HT-29 (cell line): ENCODE measurements around the gene ANKS1A. TPM values are rescaled to one million over a fixed set of nuclear protein-coding genes. Genes with fewer than 3 reads are reported as not detected.

ENCODE experiments used
- DNase-seq: peaks from one replicate; pipeline ENCODE4 v3.0.0-alpha.2; 2015; ENCODE audit warnings: low spot score
- total RNA-seq: library from RNA; depleted of rRNA; stranded (reverse); fragments of >200 nt; shearing (Covaris generic); gene quantifications from 2 replicates; pipeline ENCODE4 v1.2.3, GENCODE V29; 2014

ANKS1A gene
- total RNA-seq, 1 experiment from 2014 or later, result 23.4 TPM

GRCh38 chr6:35082733-35083403 lies 193.8 kb downstream of the ANKS1A start:
- DNase-seq, result no peak

DNA sequence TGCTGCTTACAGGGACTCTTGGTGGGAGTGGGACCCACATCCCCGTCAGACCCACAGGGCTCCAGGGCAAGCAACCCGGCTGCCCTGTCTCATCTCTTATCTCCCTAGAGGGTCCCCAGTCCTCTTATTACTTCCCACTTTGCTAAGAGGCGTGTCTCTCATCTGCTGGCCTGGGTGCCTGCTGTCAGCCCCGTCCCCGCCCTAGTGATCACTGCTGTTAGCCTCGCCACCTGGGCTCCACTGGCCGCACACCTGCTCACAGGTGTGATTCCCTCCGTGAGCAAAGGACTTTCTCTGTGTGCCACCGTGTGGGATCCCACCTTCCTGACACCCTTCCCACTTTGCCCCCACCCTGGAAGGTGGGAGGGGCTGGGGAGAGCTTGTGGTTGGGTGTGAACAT lies 194.5 kb downstream of the ANKS1A start:
- DNase-seq, result no peak

- no peak for DNase-seq
These were observed 195.0 kb downstream of the ANKS1A start for GRCh38 chr6:35084041-35084491.

DNA sequence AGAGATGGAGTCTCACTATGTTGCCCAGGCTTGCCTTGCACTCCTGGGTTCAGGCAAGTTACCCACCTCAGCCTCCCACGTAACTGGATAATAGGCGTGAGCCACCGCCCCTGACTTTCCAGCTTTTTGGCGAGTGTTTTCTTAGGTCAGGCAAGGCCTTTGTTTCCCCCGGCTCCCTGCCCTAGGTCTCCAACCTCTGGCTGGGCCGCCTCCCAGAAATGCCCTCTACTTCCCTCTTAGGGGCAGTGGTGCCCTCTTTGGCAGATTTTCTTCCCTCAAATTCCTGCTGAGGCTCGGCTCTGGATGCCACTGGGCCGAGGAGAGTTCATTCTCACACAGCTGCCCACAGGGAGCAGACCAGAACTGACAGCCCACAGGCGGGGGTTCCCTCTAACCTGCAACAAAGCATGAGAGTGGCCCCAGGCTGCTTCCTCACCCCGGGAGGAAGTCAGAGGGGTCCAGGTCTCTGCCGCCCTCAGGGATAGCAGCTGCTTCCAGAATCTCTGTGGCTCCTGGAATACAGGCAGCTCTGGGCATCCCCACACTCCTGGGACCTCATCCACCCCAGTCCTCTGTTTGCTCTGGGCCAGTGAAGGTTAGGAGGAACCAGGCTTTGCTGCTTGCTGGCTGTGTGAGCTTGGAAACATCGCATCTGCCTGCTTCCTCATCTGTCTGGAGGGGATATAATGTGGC lies 195.6 kb downstream of the ANKS1A start:
- DNase-seq, result no peak

- no peak for DNase-seq
These were observed 196.6 kb downstream of the ANKS1A start for GRCh38 chr6:35085359-35086281.

GRCh38 chr6:35086282-35086632 lies 197.2 kb downstream of the ANKS1A start:
- DNase-seq, result no peak

DNA sequence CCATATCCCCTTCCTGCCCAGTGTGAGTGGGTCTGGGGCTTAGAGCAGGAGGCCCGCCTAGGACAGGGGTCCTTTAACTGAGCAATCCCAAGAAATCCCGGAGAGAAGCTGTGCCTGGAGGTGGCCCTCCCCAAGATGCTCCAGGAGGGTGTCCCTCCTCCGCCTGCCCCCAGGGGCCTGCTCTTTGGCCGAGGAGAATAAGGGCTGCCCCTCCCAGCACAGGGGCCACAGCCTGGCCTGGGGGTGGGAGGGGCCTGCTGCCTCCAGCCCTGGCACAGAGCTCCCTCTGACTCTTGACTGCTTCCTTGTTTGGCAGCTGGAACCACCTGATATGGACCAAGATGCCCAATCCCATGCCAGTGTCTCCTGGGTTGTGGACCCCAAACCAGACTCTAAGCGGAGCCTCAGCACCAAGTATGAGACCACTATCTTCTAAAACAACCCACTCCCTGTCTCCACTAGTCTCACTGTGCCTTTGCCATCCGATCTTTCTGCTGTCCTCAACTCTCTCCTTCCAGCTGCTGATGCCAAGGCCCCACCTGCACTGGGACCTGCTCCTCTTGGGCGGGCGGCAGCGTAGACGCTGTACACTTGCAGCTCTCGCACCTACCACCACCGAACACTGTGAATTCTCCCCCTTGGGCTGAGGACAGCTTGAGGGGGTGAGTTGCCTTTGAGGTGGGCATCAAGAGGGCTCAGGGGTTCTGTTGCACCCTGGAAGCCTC lies 197.7 kb downstream of the ANKS1A start:
- no peak for DNase-seq

- DNase-seq, result no peak
These were observed 198.6 kb downstream of the ANKS1A start for GRCh38 chr6:35087361-35088280.

GRCh38 chr6:35088281-35089215 lies 199.5 kb downstream of the ANKS1A start:
- DNase-seq, result no peak

GRCh38 chr6:35089216-35089934 lies 200.3 kb downstream of the ANKS1A start:
- DNase-seq, result no peak

DNA sequence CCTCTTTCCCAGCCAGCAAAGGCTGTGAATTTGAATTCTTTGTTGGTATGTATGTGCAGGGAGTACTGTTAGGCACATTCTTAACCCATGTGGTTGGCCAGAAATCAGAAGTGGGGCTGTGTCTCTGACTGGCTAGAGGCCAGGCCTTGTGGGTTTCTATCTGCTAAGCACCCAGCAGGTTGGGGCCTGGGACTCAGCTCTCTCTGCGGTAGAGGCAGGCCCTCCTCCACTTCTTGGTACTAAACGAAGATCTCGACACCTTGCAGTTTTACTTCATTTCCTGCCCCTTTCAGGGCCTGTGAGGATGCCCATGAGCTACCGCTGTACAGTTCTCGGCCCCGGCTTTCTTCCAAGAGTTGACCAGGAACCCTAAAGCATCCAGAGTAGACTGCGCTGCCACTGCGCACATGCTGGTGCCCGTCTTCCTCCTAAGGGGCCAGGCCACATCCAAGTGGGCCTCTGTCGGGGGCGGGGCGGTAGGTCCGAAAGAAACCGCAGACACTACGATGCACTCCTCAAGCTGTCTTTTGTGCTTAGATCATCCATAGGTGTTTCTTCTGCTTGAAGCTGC lies 201.0 kb downstream of the ANKS1A start:
- DNase-seq, result no peak

- DNase-seq, result no peak
These were observed 201.7 kb downstream of the ANKS1A start for GRCh38 chr6:35090734-35091133.

- DNase-seq, result no peak
These were observed 202.5 kb downstream of the ANKS1A start for GRCh38 chr6:35091346-35092083.

GRCh38 chr6:35092362-35093117 lies 203.5 kb downstream of the ANKS1A start:
- no peak for DNase-seq

- DNase-seq, result no peak
These were observed 204.0 kb downstream of the ANKS1A start for GRCh38 chr6:35093118-35093445.

DNA sequence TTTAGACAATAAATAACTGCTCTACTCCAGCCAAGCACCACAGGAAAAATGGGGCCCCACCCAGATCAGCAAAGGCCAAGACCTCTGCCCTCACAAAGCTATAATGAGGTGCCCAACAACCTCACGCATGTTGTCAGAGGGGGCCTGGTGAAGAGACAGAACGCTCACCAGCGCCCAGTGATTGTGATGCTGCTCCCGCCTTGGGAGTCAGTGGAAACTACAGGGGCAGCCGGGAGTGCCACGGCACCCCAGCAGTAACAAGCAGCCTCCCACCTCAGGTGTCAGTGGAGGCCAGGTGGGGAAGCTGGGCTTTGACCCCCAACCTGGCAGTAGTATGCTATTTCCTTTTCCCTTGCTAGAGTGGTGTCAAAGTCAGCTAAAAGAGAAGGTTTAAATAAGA lies 204.7 kb downstream of the ANKS1A start:
- no peak for DNase-seq

GRCh38 chr6:35094183-35094582 lies 205.1 kb downstream of the ANKS1A start:
- no peak for DNase-seq
